AG04450 (cell line): ENCODE data around the gene RNF4. TPM values are rescaled to one million over a fixed set of nuclear protein-coding genes. Genes with fewer than 3 reads are reported as not detected.
A peak's percentile ranks its signal among the peaks of the same experiment; 100 is the strongest.

ENCODE experiments used
- CTCF ChIA-PET: fragments of 300-600, 350-600 bp; formaldehyde crosslinking; extraction: SDS; loops from one replicate; lab custom pipeline; 2022; ENCODE audit warnings: antibody characterized with exemption, inconsistent platforms; lab: Charles Lee
- POLR2A ChIA-PET: fragments of 350-600 bp; formaldehyde crosslinking; extraction: SDS; loops from one replicate; lab custom pipeline; 2021; ENCODE audit warnings: antibody characterized with exemption, inconsistent platforms; lab: Yijun Ruan, JAX
- DNase-seq: peaks from one replicate; pipeline ENCODE4 v3.0.0-alpha.2; 2011; ENCODE audit warnings: low read depth, low spot score
- H3K27ac ChIP-seq: one replicate; pipeline ENCODE4 v1.5.1; 2012; ENCODE audit warnings: low read depth, low read length, control low read depth
- H3K27me3 ChIP-seq: one replicate; pipeline ENCODE4 v1.6.0; 2012; ENCODE audit warnings: low read length; ENCODE audit not compliant: control insufficient read depth, insufficient read depth
- H3K4me3 ChIP-seq: 2 replicates; pipeline ENCODE4 v1.5.1; 2011; ENCODE audit warnings: mild to moderate bottlenecking, low read depth, low read length, control low read depth
- H3K9me3 ChIP-seq: 2 replicates; pipeline ENCODE4 v1.5.1; 2012; ENCODE audit warnings: low read length; ENCODE audit not compliant: control insufficient read depth, insufficient read depth
- polyA plus RNA-seq: library from polyadenylated mRNA; depleted of rRNA; stranded (reverse); fragments of >200 nt; gene quantifications from 2 replicates; pipeline ENCODE4 v1.2.3, GENCODE V29; 2011
- TF ChIP-seq, protein P1 (sequence below): IDR thresholded peaks from 2 replicates; pipeline ENCODE4 v1.5.1; 2011; ENCODE audit warnings: low read depth, low read length, control low read depth, inconsistent platforms

Gene RNF4
- polyA plus RNA-seq, 1 experiment, result 95.4 TPM

DNA sequence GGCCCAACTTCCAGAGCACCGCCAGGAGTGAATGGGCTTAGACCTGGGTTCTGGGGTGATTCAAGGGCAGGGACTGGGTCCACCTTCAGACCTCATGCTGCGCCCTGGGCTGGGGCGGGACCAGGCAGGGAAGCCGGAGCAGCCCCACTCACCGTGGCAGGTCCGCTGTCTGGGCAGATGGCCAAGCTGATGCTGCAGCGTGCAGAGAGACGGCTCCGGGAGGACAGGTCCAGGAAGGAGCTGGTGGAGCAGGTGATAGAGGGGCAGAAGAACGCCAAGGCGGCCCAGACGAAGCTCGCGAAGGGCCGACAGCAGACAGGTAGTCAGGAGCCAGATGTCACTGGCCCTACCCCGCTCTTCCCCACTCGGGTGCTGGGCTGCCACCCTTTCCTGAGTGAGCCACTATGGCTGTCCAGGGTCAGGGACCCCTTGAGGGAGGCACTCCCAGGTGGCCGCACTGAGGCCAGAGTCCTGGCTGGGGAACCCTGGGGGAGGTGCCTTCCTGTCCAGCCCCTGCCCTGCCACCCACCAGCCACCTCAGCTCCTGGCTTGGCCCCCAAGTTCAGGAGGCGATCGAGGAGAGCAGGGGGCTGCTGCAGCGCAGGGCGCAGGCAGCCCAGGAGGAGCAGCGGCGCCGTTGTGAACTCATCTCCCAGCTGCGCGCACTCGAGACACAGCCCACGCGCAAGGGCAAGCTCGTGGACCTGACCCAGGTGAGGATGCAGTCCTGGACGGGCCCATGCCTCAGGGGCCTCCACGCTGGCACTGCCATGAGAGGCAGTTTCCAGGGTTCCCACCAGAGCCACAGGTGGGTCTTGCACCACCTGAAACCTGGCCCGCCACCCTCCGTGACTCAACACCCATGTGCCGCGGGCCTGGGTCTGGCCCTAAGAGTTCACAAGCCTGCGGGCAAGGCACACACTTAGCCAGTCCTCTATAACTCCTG lies 10.1 kb upstream of the RNF4 start:
- no peak overlapping the region for H3K27ac ChIP-seq
- peaks cover 12% of the 10 kb centered on the region for H3K27me3 ChIP-seq
- DNase-seq, result no peak
- no peaks in the 10 kb centered on the region for H3K9me3 ChIP-seq
- CTCF ChIA-PET, result no interaction called here
- TF ChIP-seq, protein P1, sequence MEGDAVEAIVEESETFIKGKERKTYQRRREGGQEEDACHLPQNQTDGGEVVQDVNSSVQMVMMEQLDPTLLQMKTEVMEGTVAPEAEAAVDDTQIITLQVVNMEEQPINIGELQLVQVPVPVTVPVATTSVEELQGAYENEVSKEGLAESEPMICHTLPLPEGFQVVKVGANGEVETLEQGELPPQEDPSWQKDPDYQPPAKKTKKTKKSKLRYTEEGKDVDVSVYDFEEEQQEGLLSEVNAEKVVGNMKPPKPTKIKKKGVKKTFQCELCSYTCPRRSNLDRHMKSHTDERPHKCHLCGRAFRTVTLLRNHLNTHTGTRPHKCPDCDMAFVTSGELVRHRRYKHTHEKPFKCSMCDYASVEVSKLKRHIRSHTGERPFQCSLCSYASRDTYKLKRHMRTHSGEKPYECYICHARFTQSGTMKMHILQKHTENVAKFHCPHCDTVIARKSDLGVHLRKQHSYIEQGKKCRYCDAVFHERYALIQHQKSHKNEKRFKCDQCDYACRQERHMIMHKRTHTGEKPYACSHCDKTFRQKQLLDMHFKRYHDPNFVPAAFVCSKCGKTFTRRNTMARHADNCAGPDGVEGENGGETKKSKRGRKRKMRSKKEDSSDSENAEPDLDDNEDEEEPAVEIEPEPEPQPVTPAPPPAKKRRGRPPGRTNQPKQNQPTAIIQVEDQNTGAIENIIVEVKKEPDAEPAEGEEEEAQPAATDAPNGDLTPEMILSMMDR, result no peak
- POLR2A ChIA-PET, result interaction anchor here (0.6 kb wide), 1 partner anchor 9 kb away, joined by 3 read pairs; no protein-coding TSS in a partner anchor
- no peak overlapping the region for H3K4me3 ChIP-seq

DNA sequence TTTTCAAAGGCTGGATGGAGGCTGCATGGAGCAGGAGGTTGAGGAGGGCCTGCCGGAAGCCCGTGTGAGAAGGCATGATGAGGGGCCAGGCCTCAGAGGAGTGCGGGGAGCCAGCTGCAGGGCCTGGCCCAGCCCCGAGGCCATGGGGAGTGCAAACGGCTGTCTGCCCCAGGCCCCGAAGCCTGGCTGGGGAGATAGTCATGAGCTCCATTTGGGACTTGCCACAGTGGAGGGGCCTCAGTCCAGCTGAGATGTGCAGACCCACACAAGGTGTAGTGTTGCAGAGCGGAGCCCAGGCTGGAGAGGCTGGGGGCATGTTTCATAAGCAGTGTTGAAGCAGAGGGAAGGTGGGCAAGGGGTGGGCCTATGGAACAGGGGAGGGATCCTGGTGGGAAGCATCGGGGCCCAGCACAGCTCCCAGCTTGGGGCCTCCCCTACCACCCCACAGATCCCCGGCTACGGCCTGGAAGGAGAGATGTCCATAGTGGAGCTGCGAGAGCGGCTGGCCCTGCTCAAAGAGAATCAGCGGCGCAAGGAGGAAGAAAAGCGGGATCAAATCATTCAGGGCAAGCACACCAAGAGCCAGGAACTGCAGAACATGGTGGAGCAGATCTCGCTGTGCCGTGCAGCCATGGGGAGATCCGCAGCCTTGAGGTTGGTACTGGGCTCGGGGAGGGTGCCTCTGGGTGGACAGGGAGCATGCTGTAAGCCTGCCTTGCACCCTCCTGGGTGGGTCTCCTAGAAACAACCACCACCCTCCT lies 9.1 kb upstream of the RNF4 start:
- Histone ChIP-seq H3K9me3 (no peaks in the 10 kb centered on the region), H3K27ac (no peak overlapping the region), H3K4me3 (no peak overlapping the region), H3K27me3 (peaks cover 12% of the 10 kb centered on the region)
- ChIA-PET CTCF (no interaction called here), POLR2A (interaction anchor here (0.6 kb wide), 1 partner anchor 10 kb away, joined by 3 read pairs; no protein-coding TSS in a partner anchor)
- TF ChIP-seq, protein P1, result no peak
- DNase-seq, result no peak

DNA sequence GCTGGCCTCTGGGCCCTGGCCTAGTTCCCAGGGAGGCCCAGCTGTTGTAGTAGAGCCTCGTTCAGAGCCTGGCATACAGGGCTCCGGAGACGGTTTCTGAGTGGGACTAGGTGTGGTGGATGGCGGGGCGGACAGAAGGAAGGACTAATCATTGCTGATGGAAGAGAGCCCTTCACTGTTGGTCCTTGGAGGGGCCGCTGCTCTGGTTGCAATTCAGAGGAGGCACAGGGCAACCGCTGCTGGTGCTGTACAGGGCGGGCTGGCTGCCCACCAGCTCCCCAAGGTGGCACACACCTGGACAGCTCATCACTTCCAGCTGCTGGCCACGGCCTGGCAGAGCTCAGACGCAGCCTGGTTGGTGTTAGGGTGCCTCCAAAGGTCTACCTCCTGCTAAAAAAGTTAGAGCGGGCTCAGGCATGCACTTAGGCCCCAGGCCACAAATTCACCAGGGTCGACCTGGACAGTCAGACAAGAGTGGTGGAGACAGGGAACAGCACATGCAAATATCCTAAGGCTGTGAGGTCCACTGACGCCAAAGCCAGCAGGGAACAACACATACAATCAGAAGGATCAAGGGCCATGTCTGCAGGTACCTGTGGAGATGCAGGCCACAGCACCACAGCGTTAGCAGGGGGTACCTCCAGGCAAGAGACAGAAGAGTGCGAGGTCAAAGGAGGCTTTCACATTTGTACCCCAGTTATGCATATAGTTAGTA lies 7.5 kb upstream of the RNF4 start:
- no peak for DNase-seq
- TF ChIP-seq, protein P1, result no peak

DNA sequence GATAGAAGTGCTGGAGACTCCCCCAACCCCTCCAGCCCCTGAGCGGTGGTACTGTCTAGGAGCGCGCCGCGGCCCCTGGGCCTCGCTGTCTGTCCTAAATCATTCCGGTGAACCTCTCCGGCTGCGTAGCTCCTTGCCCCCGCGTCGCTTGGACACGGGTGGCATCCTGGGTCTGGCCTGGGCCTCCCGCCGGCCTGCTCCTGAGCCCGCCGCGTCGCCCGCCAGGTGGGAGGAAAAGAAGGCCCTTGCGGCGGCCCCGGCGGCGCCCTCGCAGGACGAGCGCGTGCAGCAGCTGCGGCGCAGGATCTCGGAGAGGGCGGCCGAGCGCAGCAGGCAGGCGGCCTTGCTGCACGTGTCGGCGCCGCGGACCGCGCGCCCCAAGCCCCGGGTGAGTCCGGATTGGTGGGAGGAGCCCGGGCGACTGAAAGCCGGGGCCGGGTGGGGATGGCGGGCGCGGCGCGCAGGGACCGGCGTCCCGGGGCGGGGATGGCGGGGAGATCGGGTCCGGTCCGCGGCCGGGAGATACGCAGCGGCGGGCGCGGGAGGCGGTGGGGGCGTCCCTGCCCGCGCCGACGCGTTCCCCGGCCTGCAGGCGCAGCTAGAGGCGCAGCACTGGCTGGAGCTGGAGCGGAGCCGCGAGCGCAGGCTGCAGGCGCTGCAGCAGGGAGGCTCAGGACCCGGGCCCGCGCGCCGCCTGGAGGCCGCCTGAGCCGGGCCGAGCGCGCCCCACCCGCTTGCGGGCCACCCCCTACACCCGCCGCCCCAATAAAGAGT lies 6.5 kb upstream of the RNF4 start:
- H3K9me3 ChIP-seq, result no peaks in the 10 kb centered on the region
- peak; percentile 27 for DNase-seq
- H3K27me3 ChIP-seq, result peaks cover 7% of the 10 kb centered on the region
- ChIA-PET POLR2A (interaction anchor here (1.0 kb wide), 1 partner anchor 200 kb away, joined by 4 read pairs; the partner anchor contains the start of gene MXD4), CTCF (interaction anchor here (0.6 to 1.8 kb wide), 4 partner anchors 47 to 242 kb away, joined by 3 to 11 read pairs (median 4); no protein-coding TSS in a partner anchor)
- peak overlapping the region; percentile 11 for H3K27ac ChIP-seq
- peak overlapping the region; percentile 43 for H3K4me3 ChIP-seq
- TF ChIP-seq, protein P1, result peak; percentile 42

More for the DNA sequence above, 7.5 kb upstream of the RNF4 start:
- POLR2A ChIA-PET, result no interaction called here
- H3K27me3 ChIP-seq, result peaks cover 12% of the 10 kb centered on the region
- no peak overlapping the region for H3K4me3 ChIP-seq
- CTCF ChIA-PET, result interaction anchor here (1.0 to 1.8 kb wide), 3 partner anchors 46 to 241 kb away, joined by 4 to 11 read pairs (median 4); no protein-coding TSS in a partner anchor
- H3K9me3 ChIP-seq, result no peaks in the 10 kb centered on the region
- no peak overlapping the region for H3K27ac ChIP-seq
